Fibroblast of skin of right biceps (primary cell): Measurements from ENCODE around the gene CEP72.
"Not testable (repeated sequence)": the region's sequence is repeated elsewhere in the genome, so short reads cannot be mapped to it uniquely, and the experiment has no call there.

Experiments used
- DNase-seq: peaks from one replicate; pipeline ENCODE4 v3.0.0-alpha.2; 2013

Gene CEP72

GRCh38 chr5:611731-612486 lies at the start of gene CEP72:
CEP72 (plus strand) TSS chr5:612340; CDS start chr5:612362, 22 bp downstream.
- DNase-seq = peak; percentile 84

GRCh38 chr5:565782-566440 lies 46.2 kb upstream of the CEP72 start:
- peak; percentile 21 for DNase-seq

GRCh38 chr5:566636-567309 lies 45.4 kb upstream of the CEP72 start:
- DNase-seq = no peak

- DNase-seq = no peak
Measured at GRCh38 chr5:567664-568060, 44.5 kb upstream of the CEP72 start.

GRCh38 chr5:568061-568781 lies 43.9 kb upstream of the CEP72 start:
- DNase-seq = no peak

- DNase-seq = no peak
Measured at GRCh38 chr5:568809-569208, 43.3 kb upstream of the CEP72 start.

GRCh38 chr5:569358-569867 lies 42.7 kb upstream of the CEP72 start:
- no peak for DNase-seq

- no peak for DNase-seq
Measured at GRCh38 chr5:569868-570361, 42.2 kb upstream of the CEP72 start.

GRCh38 chr5:570446-570845 lies 41.7 kb upstream of the CEP72 start:
- DNase-seq = no peak

GRCh38 chr5:570886-571285 lies 41.3 kb upstream of the CEP72 start:
- no peak for DNase-seq

GRCh38 chr5:571791-572190 lies 40.3 kb upstream of the CEP72 start:
- no peak for DNase-seq

- DNase-seq = no peak
Measured at GRCh38 chr5:572398-573019, 39.6 kb upstream of the CEP72 start.

- no peak for DNase-seq
Measured at GRCh38 chr5:573206-573605, 38.9 kb upstream of the CEP72 start.

- DNase-seq = no peak
Measured at GRCh38 chr5:573976-574375, 38.2 kb upstream of the CEP72 start.

- no peak for DNase-seq
Measured at GRCh38 chr5:574906-575305, 37.2 kb upstream of the CEP72 start.

- no peak for DNase-seq
Measured at GRCh38 chr5:575636-576035, 36.5 kb upstream of the CEP72 start.

- not testable (repeated sequence) for DNase-seq
Measured at GRCh38 chr5:577214-577613, 34.9 kb upstream of the CEP72 start.

- DNase-seq = no peak
Measured at GRCh38 chr5:577800-578199, 34.3 kb upstream of the CEP72 start.

GRCh38 chr5:579211-579610 lies 32.9 kb upstream of the CEP72 start:
- no peak for DNase-seq

GRCh38 chr5:579746-580366 lies 32.3 kb upstream of the CEP72 start:
- no peak for DNase-seq

- no peak for DNase-seq
Measured at GRCh38 chr5:580436-580835, 31.7 kb upstream of the CEP72 start.

- no peak for DNase-seq
Measured at GRCh38 chr5:581266-581665, 30.9 kb upstream of the CEP72 start.
